Measurements from ENCODE around the gene VWA8. TPM values are rescaled to one million over a fixed set of nuclear protein-coding genes. Genes with fewer than 3 reads are reported as not detected.
"Not testable (repeated sequence)": the region's sequence is repeated elsewhere in the genome, so short reads cannot be mapped to it uniquely, and the experiment has no call there.

VWA8 gene
- total RNA-seq, 2 experiments from 2014 or later = 15.7 to 16.9 TPM

GRCh38 chr13:41751734-41752445 lies 209.0 kb downstream of the VWA8 start:
- Mint-ChIP-seq H3K27me3 (ENCODE audit: low read depth) (no peaks in the 10 kb centered on the region), H3K4me1 (ENCODE audit: low read depth) (no peaks in the 10 kb centered on the region), H3K36me3 (ENCODE audit: low read depth) (peaks cover 31% of the 10 kb centered on the region), H3K27ac (no peak overlapping the region), H3K9me3 (ENCODE audit: insufficient read depth) (no peaks in the 10 kb centered on the region), H3K4me3 (no peak overlapping the region)
- DNase-seq (no peak), ATAC-seq (no peak)
- POLR2A ChIA-PET = no interaction called here
- CTCF ChIA-PET = no interaction called here

GRCh38 chr13:41751277-41751676 lies 209.6 kb downstream of the VWA8 start:
- ATAC-seq (no peak), DNase-seq (no peak)
- ChIA-PET CTCF (no interaction called here), POLR2A (no interaction called here)
- H3K9me3 Mint-ChIP-seq (ENCODE audit: insufficient read depth) = peaks cover 4% of the 10 kb centered on the region
- H3K4me3 Mint-ChIP-seq = no peak overlapping the region
- no peaks in the 10 kb centered on the region for H3K4me1 Mint-ChIP-seq (ENCODE audit: low read depth)
- no peak overlapping the region for H3K27ac Mint-ChIP-seq
- H3K27me3 Mint-ChIP-seq (ENCODE audit: low read depth) = no peaks in the 10 kb centered on the region
- peaks cover 36% of the 10 kb centered on the region for H3K36me3 Mint-ChIP-seq (ENCODE audit: low read depth)

GRCh38 chr13:41746259-41746658 lies 214.7 kb downstream of the VWA8 start:
- ChIA-PET CTCF (interaction anchor here (1.3 kb wide), 1 partner anchor 11 kb away, joined by 3 read pairs; no protein-coding TSS in a partner anchor), POLR2A (interaction anchor here (0.7 kb wide), 1 partner anchor 9 kb away, joined by 6 read pairs; no protein-coding TSS in a partner anchor)
- no peak overlapping the region for H3K27ac Mint-ChIP-seq
- H3K27me3 Mint-ChIP-seq (ENCODE audit: low read depth) = no peaks in the 10 kb centered on the region
- H3K4me1 Mint-ChIP-seq (ENCODE audit: low read depth) = no peaks in the 10 kb centered on the region
- peaks cover 6% of the 10 kb centered on the region for H3K9me3 Mint-ChIP-seq (ENCODE audit: insufficient read depth)
- no peak for DNase-seq
- H3K36me3 Mint-ChIP-seq (ENCODE audit: low read depth) = peaks cover 28% of the 10 kb centered on the region
- ATAC-seq = no peak
- H3K4me3 Mint-ChIP-seq = no peak overlapping the region

DNA sequence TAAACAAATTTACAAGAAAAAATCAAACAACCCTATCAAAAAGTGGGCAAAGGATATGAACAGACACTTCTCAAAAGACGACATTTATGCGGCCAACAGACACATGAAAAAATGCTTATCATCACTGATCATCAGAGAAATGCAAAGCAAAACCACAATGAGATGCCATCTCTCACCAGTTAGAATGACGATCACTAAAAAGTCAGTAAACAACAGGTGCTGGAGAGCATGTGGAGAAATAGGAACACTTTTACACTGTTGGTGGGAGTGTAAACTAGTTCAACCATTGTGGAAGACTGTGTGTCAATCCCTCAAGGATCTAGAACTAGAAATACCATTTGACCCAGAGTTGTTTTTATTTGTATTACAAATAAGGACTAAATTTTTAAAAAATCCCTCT lies 215.4 kb downstream of the VWA8 start:
- peaks cover 28% of the 10 kb centered on the region for H3K36me3 Mint-ChIP-seq (ENCODE audit: low read depth)
- not testable (repeated sequence) for H3K27ac Mint-ChIP-seq

DNA sequence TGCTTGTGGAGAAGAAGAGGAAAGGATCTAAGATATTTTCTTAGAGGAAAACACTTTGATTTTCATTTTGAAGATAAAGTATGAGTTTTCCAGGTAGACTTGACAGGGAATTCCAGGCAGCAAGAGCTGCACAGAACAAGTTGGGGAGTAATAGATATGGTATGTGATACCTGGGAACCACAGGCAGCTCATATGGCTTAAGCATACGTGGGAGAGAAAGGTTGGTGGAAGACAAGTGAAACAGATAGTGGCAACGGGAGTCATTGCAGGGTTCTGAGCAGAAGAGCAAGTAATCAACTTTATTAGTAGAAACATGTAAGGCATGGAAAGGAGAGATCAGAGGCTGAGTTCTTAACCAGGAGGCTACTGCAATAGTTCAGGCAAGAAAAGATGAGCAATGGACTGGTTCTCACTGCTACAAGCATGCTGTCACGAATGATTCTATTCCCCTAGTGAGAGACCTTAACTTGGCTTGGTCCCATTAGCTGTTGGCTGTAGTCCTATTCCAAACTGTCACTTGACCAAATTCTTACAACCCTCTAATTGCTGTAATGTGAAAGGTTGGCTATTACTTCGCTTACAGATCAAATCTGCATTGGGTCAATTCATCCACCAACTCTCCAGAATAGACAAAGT lies 217.9 kb downstream of the VWA8 start:
- H3K9me3 Mint-ChIP-seq (ENCODE audit: insufficient read depth) = peaks cover 6% of the 10 kb centered on the region
- no peaks in the 10 kb centered on the region for H3K27me3 Mint-ChIP-seq (ENCODE audit: low read depth)
- no peak overlapping the region for H3K4me3 Mint-ChIP-seq
- ATAC-seq = no peak
- DNase-seq = no peak
- ChIA-PET POLR2A (no interaction called here), CTCF (interaction anchor here (1.2 kb wide), 1 partner anchor 14 kb away, joined by 3 read pairs; no protein-coding TSS in a partner anchor)
- H3K4me1 Mint-ChIP-seq (ENCODE audit: low read depth) = no peaks in the 10 kb centered on the region
- H3K36me3 Mint-ChIP-seq (ENCODE audit: low read depth) = peaks cover 11% of the 10 kb centered on the region
- no peak overlapping the region for H3K27ac Mint-ChIP-seq

More for the DNA sequence above, 215.4 kb downstream of the VWA8 start:
- H3K4me1 Mint-ChIP-seq (ENCODE audit: low read depth); ATAC-seq; POLR2A ChIA-PET; H3K4me3 Mint-ChIP-seq; DNase-seq; H3K9me3 Mint-ChIP-seq (ENCODE audit: insufficient read depth); H3K27me3 Mint-ChIP-seq (ENCODE audit: low read depth); CTCF ChIA-PET: not testable (repeated sequence)

DNA sequence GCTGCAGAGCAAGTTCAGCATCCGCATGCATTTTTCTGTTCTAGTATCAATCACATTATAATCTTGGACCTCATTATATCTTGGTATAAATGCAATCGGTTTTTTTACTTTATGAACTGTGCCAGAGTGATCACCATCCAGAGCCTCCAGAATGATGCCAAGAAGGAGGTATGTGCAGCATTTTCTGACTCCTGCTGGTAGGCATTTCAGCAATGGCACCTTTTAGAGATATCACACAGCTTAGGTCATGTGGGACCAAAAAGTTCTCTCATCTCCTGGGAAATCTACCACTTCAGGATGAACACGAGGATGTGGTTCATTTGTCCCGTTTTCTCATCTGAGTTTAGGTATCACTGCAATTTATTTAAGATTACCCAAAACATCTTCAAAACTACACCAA lies 220.4 kb downstream of the VWA8 start:
- ChIA-PET POLR2A (no interaction called here), CTCF (no interaction called here)
- no peaks in the 10 kb centered on the region for H3K9me3 Mint-ChIP-seq (ENCODE audit: insufficient read depth)
- H3K4me3 Mint-ChIP-seq = no peak overlapping the region
- H3K27me3 Mint-ChIP-seq (ENCODE audit: low read depth) = no peaks in the 10 kb centered on the region
- ATAC-seq (no peak), DNase-seq (no peak)
- H3K36me3 Mint-ChIP-seq (ENCODE audit: low read depth) = no peaks in the 10 kb centered on the region
- H3K4me1 Mint-ChIP-seq (ENCODE audit: low read depth) = no peaks in the 10 kb centered on the region
- no peak overlapping the region for H3K27ac Mint-ChIP-seq

- H3K27me3 Mint-ChIP-seq (ENCODE audit: low read depth) = no peaks in the 10 kb centered on the region
- ChIA-PET CTCF (interaction anchor here (1.8 kb wide), 1 partner anchor 54 kb away, joined by 6 read pairs; no protein-coding TSS in a partner anchor), POLR2A (no interaction called here)
- ATAC-seq (no peak), DNase-seq (no peak)
- H3K36me3 Mint-ChIP-seq (ENCODE audit: low read depth) = peaks cover 7% of the 10 kb centered on the region
- H3K4me3 Mint-ChIP-seq = no peak overlapping the region
- no peaks in the 10 kb centered on the region for H3K9me3 Mint-ChIP-seq (ENCODE audit: insufficient read depth)
- no peaks in the 10 kb centered on the region for H3K4me1 Mint-ChIP-seq (ENCODE audit: low read depth)
- H3K27ac Mint-ChIP-seq = no peak overlapping the region
Measured at GRCh38 chr13:41722684-41723535, 238.0 kb downstream of the VWA8 start.

- Mint-ChIP-seq H3K4me3 (no peak overlapping the region), H3K27ac (no peak overlapping the region), H3K9me3 (ENCODE audit: insufficient read depth) (no peaks in the 10 kb centered on the region), H3K4me1 (ENCODE audit: low read depth) (no peaks in the 10 kb centered on the region), H3K36me3 (ENCODE audit: low read depth) (peaks cover 7% of the 10 kb centered on the region), H3K27me3 (ENCODE audit: low read depth) (no peaks in the 10 kb centered on the region)
- POLR2A ChIA-PET = no interaction called here
- CTCF ChIA-PET = no interaction called here
- ATAC-seq (no peak), DNase-seq (no peak)
Measured at GRCh38 chr13:41720839-41721561, 239.9 kb downstream of the VWA8 start.

GRCh38 chr13:41716236-41716635 lies 244.7 kb downstream of the VWA8 start:
- ATAC-seq = no peak
- Mint-ChIP-seq H3K4me3 (no peak overlapping the region), H3K27ac (no peak overlapping the region), H3K9me3 (ENCODE audit: insufficient read depth) (no peaks in the 10 kb centered on the region), H3K36me3 (ENCODE audit: low read depth) (peaks cover 7% of the 10 kb centered on the region), H3K27me3 (ENCODE audit: low read depth) (no peaks in the 10 kb centered on the region), H3K4me1 (ENCODE audit: low read depth) (no peaks in the 10 kb centered on the region)
- DNase-seq = no peak
- ChIA-PET POLR2A (no interaction called here), CTCF (no interaction called here)

GRCh38 chr13:41713405-41713804 lies 247.5 kb downstream of the VWA8 start:
- Mint-ChIP-seq H3K27ac (no peak overlapping the region), H3K9me3 (ENCODE audit: insufficient read depth) (no peaks in the 10 kb centered on the region), H3K4me1 (ENCODE audit: low read depth) (no peaks in the 10 kb centered on the region), H3K27me3 (ENCODE audit: low read depth) (no peaks in the 10 kb centered on the region), H3K4me3 (no peak overlapping the region), H3K36me3 (ENCODE audit: low read depth) (no peaks in the 10 kb centered on the region)
- DNase-seq = no peak
- CTCF ChIA-PET = interaction anchor here (1.5 kb wide), 1 partner anchor 45 kb away, joined by 4 read pairs; no protein-coding TSS in a partner anchor
- POLR2A ChIA-PET = no interaction called here
- no peak for ATAC-seq

GRCh38 chr13:41710771-41711170 lies 250.1 kb downstream of the VWA8 start:
- ChIA-PET CTCF (no interaction called here), POLR2A (no interaction called here)
- DNase-seq = no peak
- H3K4me1 Mint-ChIP-seq (ENCODE audit: low read depth) = no peaks in the 10 kb centered on the region
- H3K27ac Mint-ChIP-seq = no peak overlapping the region
- no peak for ATAC-seq
- no peak overlapping the region for H3K4me3 Mint-ChIP-seq
- no peaks in the 10 kb centered on the region for H3K9me3 Mint-ChIP-seq (ENCODE audit: insufficient read depth)
- no peaks in the 10 kb centered on the region for H3K36me3 Mint-ChIP-seq (ENCODE audit: low read depth)
- no peaks in the 10 kb centered on the region for H3K27me3 Mint-ChIP-seq (ENCODE audit: low read depth)

Measured in activated CD8-positive, alpha-beta T cell treated with anti-CD3 and anti-CD28 coated beads, Interleukin-2, amount 10 ng/mL, durations not matched to agents 7 days and 5 days (primary cell).